Measurements from ENCODE around the gene CYS1. TPM values are rescaled to one million over a fixed set of nuclear protein-coding genes. Genes with fewer than 3 reads are reported as not detected.

Gene CYS1
- total RNA-seq: 2.0 TPM in 2 replicates

GRCh38 chr2:10079870-10080535 lies at the start of gene CYS1:
CYS1 (minus strand) TSS chr2:10080411; CDS start chr2:10080223, 188 bp downstream.

GRCh38 chr2:10122500-10123280 lies 42.5 kb upstream of the CYS1 start, which contains the start of gene RRM2:
RRM2 (plus strand) TSS chr2:10122739; CDS start chr2:10122799, 60 bp downstream.

GRCh38 chr2:10043256-10043905 lies 36.8 kb downstream of the CYS1 start, which contains the start of gene KLF11:
KLF11 (plus strand) TSS chr2:10043550; CDS start chr2:10043717, 167 bp downstream.

Other genes with a start within 250 kb of the CYS1 start
- 18.2 and 24.7 TPM in 2 replicates for gene TAF1B, start 236.9 kb downstream of the CYS1 start, total RNA-seq
- 0.37 and 0.57 TPM in 2 replicates for gene GRHL1, start 128.7 kb downstream of the CYS1 start, total RNA-seq
- gene KLF11, start 36.9 kb downstream of the CYS1 start, total RNA-seq: 2.6 and 3.7 TPM in 2 replicates
- gene RRM2, start 42.3 kb upstream of the CYS1 start, total RNA-seq: 3.0 and 4.4 TPM in 2 replicates
- 14.0 and 14.9 TPM in 2 replicates for gene HPCAL1, start 222.5 kb upstream of the CYS1 start, total RNA-seq

Measured in smooth muscle cell of bladder (primary cell).